Esophagus (tissue), 2 donors: ENCODE results near the gene IFNA14. TPM values are rescaled to one million over a fixed set of nuclear protein-coding genes. Genes with fewer than 3 reads are reported as not detected.
"Not testable (repeated sequence)": the region's sequence is repeated elsewhere in the genome, so short reads cannot be mapped to it uniquely, and the experiment has no call there.

Experiments used
- H3K27ac ChIP-seq, 2 donors: one replicate each; pipeline ENCODE4 v1.5.1; 2013; ENCODE audit warnings: low read depth in 2 of 2, mild to moderate bottlenecking in 2 of 2, inconsistent platforms in 1 of 2, low read length in 1 of 2, moderate library complexity in 1 of 2
- H3K27me3 ChIP-seq, 2 donors: one replicate each; pipeline ENCODE4 v1.6.1; 2013; ENCODE audit warnings: low read length in 2 of 2, control low read depth in 1 of 2, mild to moderate bottlenecking in 1 of 2; ENCODE audit not compliant: insufficient read depth in 2 of 2, control insufficient read depth in 1 of 2
- H3K36me3 ChIP-seq, 2 donors: one replicate each; pipeline ENCODE4 v1.6.1; 2013; ENCODE audit warnings: low read length in 1 of 2; ENCODE audit not compliant: control insufficient read depth in 2 of 2, insufficient read depth in 2 of 2
- H3K4me1 ChIP-seq, 2 donors: one replicate each; pipeline ENCODE4 v1.6.1; 2013; ENCODE audit warnings: low read length in 1 of 2; ENCODE audit not compliant: control insufficient read depth in 2 of 2, insufficient read depth in 2 of 2
- H3K4me3 ChIP-seq, 2 donors: one replicate each; pipeline ENCODE4 v1.5.1; 2013; ENCODE audit warnings: low read length in 2 of 2, mild to moderate bottlenecking in 2 of 2, low read depth in 1 of 2, moderate library complexity in 1 of 2
- H3K9me3 ChIP-seq, 2 donors: one replicate each; pipeline ENCODE4 v1.6.1; 2013; ENCODE audit warnings: mild to moderate bottlenecking in 2 of 2, low read depth in 1 of 2, low read length in 1 of 2, moderate library complexity in 1 of 2; ENCODE audit not compliant: control insufficient read depth in 2 of 2, insufficient read depth in 1 of 2
- WGBS, 2 donors: extraction: QIAGEN DNeasy Blood & Tissue Kit; methylation state at CpG; one replicate each; pipeline ENCODE4 v1.1.7; 2013; 5-methylcytosine and 5-hydroxymethylcytosine counted together
- polyA plus RNA-seq, 2 donors: library from polyadenylated mRNA; stranded (reverse); fragments of 200-250 nt; gene quantifications; one replicate each; pipeline ENCODE4 v1.2.3, GENCODE V29; 2013
- donor health status: healthy with polysubstance abuse.
- donor health status: Bipolar disorder and iron deficiency.

IFNA14 gene
- polyA plus RNA-seq, 2 donors, result not detected

- H3K36me3 ChIP-seq, result no peaks in the 10 kb centered on the region
- no peaks in the 10 kb centered on the region for H3K9me3 ChIP-seq
- WGBS, 2 donors, result 83 to 87% methylated on average over 5 of the region's 5 CpGs
- H3K27me3 ChIP-seq, result no peaks in the 10 kb centered on the region
- H3K4me1 ChIP-seq, result no peaks in the 10 kb centered on the region
- H3K4me3 ChIP-seq, result no peak overlapping the region
- no peak overlapping the region for H3K27ac ChIP-seq
These were observed 15.9 kb upstream of the IFNA14 start for GRCh38 chr9:21255538-21256212.

- no peak overlapping the region for H3K4me3 ChIP-seq
- 0% methylated on average over 3 of the region's 3 CpGs for WGBS, 2 donors
- H3K9me3 ChIP-seq, result no peaks in the 10 kb centered on the region
- H3K27ac ChIP-seq, result no peak overlapping the region
- H3K36me3 ChIP-seq, result no peaks in the 10 kb centered on the region
- no peaks in the 10 kb centered on the region for H3K4me1 ChIP-seq
- H3K27me3 ChIP-seq, result no peaks in the 10 kb centered on the region
These were observed 13.1 kb upstream of the IFNA14 start for GRCh38 chr9:21252721-21253547.

- no peak overlapping the region for H3K27ac ChIP-seq
- H3K4me1 ChIP-seq, result no peaks in the 10 kb centered on the region
- H3K4me3 ChIP-seq, result no peak overlapping the region
- H3K36me3 ChIP-seq, result no peaks in the 10 kb centered on the region
- no peaks in the 10 kb centered on the region for H3K27me3 ChIP-seq
- WGBS, 2 donors, result 56 to 70% methylated on average over 4 of the region's 4 CpGs
- H3K9me3 ChIP-seq, result no peaks in the 10 kb centered on the region
These were observed 11.8 kb upstream of the IFNA14 start for GRCh38 chr9:21251638-21252037.

- H3K36me3 ChIP-seq, result no peaks in the 10 kb centered on the region
- no peak overlapping the region for H3K27ac ChIP-seq
- no peaks in the 10 kb centered on the region for H3K9me3 ChIP-seq
- no peaks in the 10 kb centered on the region for H3K27me3 ChIP-seq
- 35 to 36% methylated on average over 1 of the region's 1 CpG for WGBS, 2 donors
- no peaks in the 10 kb centered on the region for H3K4me1 ChIP-seq
- no peak overlapping the region for H3K4me3 ChIP-seq
These were observed 11.4 kb upstream of the IFNA14 start for GRCh38 chr9:21251190-21251589.

GRCh38 chr9:21244836-21245235, 5.0 kb upstream of the IFNA14 start:
- Histone ChIP-seq H3K27me3 (no peaks in the 10 kb centered on the region), H3K4me3 (no peak overlapping the region), H3K27ac (no peak overlapping the region), H3K4me1 (no peaks in the 10 kb centered on the region), H3K36me3 (no peaks in the 10 kb centered on the region), H3K9me3 (no peaks in the 10 kb centered on the region)
- 54 to 62% methylated on average over 2 of the region's 2 CpGs for WGBS, 2 donors

GRCh38 chr9:21236360-21236714, 3.5 kb downstream of the IFNA14 start:
- not testable (repeated sequence) for H3K4me3 ChIP-seq, H3K9me3 ChIP-seq, H3K27me3 ChIP-seq, H3K27ac ChIP-seq, H3K36me3 ChIP-seq, H3K4me1 ChIP-seq
- 15 to 26% methylated on average over 1 of the region's 1 CpG for WGBS, 2 donors

GRCh38 chr9:21235468-21236359, 4.1 kb downstream of the IFNA14 start:
- not testable (repeated sequence) for H3K27ac ChIP-seq, H3K4me3 ChIP-seq, H3K27me3 ChIP-seq, H3K36me3 ChIP-seq, H3K9me3 ChIP-seq, H3K4me1 ChIP-seq
- WGBS, 2 donors, result 35 to 37% methylated on average over 8 of the region's 8 CpGs

GRCh38 chr9:21234153-21234687, 5.6 kb downstream of the IFNA14 start:
- Histone ChIP-seq H3K4me1 (no peaks in the 10 kb centered on the region), H3K36me3 (no peaks in the 10 kb centered on the region), H3K27ac (no peak overlapping the region), H3K9me3 (no peaks in the 10 kb centered on the region), H3K4me3 (no peak overlapping the region), H3K27me3 (no peaks in the 10 kb centered on the region)
- WGBS, 2 donors, result 84 to 86% methylated on average over 4 of the region's 4 CpGs

- no peaks in the 10 kb centered on the region for H3K27me3 ChIP-seq
- H3K4me1 ChIP-seq, result no peaks in the 10 kb centered on the region
- no peaks in the 10 kb centered on the region for H3K9me3 ChIP-seq
- no peak overlapping the region for H3K4me3 ChIP-seq
- WGBS, 2 donors, result 94 to 96% methylated on average over 2 of the region's 2 CpGs
- no peak overlapping the region for H3K27ac ChIP-seq
- no peaks in the 10 kb centered on the region for H3K36me3 ChIP-seq
These were observed 6.5 kb downstream of the IFNA14 start for GRCh38 chr9:21233258-21233657.
